NK-92 (cell line): ENCODE measurements around the gene AGL.
"Not testable (repeated sequence)": the region's sequence is repeated elsewhere in the genome, so short reads cannot be mapped to it uniquely, and the experiment has no call there.

Experiments
- DNase-seq: peaks from one replicate; lab custom pipeline; 2025; ENCODE audit not compliant: unreplicated experiment; lab: John Stamatoyannopoulos, UW

The AGL gene

GRCh38 chr1:99972066-99972465, 121.9 kb downstream of the AGL start:
- not testable (repeated sequence) for DNase-seq
